G401.6 (cell line): ENCODE data around the gene MAP3K20.
A peak's percentile ranks its signal among the peaks of the same experiment; 100 is the strongest.
"Not testable (repeated sequence)": the region's sequence is repeated elsewhere in the genome, so short reads cannot be mapped to it uniquely, and the experiment has no call there.

Source experiments
- FAIRE-seq: peaks from 2 replicates; lab custom pipeline; 2012; peaks lifted over from hg19 to GRCh38; lab: Jason Lieb, UNC

Gene MAP3K20

DNA sequence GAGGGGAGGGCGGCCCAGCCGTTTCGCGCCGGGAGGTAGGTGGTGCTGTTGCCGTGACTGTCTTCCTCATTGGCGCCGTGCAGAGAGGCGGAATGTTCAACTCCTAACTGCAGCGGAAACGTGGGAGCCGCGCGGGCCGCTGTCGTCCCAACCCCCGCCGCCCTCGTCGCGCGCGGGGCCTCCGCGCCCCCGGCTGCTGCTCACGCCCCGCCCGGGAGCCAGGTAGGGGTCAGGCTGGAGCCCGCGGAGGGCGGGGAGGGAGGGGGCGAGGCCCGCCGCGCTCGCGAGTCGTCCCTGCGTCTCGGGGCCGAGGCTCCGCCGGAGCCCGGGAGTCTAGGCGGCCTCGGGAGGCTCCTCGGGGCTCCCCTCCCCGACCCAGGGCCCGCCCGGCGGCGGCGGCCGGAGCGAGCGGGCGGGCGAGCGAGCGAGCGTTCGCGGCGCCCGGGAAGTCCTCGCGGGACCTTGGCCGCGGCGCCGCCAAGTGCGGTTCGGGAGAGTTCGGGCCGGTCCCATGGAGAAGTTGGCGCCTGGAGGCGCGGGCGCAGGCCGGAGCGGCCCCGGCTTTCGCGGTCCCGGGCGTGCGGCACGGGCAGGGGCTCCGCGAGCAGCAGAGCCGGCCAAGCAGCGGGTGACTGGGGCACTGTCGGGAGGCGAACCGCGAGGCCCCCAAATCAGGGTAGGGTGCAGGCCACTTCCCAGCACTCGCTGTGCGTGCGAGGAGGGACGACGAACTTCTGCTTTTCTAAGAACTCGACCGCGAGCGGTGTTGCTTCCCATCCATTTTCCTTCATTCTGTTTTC is at the start of gene MAP3K20:
Gene MAP3K20, plus strand, starts transcription at position 66 of the 800 bp plus-strand sequence. CDS start 15,186 bp downstream, outside the sequence.
- no peak for FAIRE-seq

DNA sequence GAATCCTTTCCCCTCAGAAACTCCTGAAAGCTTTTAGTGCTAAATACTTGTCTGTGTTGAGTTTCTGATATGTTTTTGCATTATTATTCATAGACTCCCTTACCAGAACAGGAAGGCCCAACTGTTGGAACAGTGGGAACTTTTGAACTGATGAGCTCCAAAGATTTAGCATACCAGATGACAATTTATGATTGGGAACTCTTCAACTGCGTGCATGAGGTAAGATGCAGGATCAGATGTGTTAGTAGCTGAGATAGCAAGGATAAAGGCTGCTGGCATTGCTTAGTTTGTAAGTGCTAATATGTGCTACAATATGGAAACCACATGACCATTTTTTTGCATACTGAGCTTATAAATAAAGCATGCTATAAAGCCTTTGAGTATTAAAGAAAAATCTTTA is 49.2 kb upstream of the MAP3K20 start:
- FAIRE-seq = no peak

DNA sequence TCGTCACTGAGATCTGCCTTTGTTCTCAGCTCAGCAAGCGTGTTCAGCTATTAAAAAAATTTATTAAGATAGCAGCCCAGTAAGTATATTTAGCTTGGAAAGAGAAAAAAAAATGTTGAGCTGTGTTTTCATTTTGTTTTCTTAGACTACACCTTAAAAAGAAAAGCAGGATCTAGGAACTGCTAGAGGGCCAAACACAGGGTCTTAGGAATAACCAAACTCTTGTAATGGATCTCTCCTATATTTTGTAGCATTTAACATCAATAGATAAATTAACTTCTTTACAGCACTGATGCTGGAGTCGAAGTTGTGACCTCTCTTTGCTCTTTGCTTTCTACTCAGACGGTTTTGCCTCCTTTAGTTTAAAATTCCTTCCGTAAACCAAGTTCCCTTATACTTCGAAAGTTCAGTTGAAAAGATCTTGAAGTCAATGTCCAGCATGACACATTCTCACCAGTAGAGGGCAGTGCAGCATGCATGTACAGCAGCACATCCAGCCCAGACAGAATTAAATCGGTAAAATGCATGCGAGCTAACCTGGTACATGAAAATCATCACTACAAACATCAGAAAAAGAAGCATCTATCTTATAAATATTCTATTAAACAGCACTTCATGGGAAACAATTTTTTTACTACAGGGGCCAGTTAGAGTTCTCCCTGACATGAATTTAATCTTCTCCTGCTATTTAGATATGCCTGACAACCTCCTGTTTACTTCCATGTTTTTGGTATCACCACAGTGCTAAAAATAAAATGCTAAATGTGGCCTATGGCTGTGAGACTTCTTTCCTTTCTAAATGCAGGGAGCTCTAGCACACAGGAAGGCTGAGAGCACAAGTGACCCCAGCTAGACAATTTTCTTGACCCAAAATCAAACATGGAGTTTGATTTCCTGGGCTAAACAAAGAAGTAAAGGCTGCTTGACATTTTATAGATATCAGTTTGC is 48.2 kb upstream of the MAP3K20 start:
- FAIRE-seq = peak; percentile 82

DNA sequence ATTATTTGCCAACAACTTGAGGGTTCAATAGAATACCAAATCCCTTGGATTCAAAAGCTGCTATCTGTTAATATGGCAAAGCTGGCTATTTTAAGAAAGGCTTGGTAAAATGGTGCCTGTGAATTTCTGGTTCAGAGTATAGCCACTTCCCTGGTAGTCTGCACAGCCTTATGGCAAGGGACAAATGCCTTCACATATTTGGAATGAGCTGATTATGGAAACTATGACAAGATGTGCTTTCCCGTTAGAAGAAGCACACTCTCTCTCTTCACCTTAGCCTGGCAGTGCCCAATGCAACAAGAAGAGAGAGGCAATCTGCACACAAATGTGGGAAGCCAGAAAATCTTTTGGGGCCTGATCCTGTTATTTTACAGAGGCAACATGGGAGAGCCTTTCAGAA is 47.5 kb upstream of the MAP3K20 start:
- FAIRE-seq = no peak

DNA sequence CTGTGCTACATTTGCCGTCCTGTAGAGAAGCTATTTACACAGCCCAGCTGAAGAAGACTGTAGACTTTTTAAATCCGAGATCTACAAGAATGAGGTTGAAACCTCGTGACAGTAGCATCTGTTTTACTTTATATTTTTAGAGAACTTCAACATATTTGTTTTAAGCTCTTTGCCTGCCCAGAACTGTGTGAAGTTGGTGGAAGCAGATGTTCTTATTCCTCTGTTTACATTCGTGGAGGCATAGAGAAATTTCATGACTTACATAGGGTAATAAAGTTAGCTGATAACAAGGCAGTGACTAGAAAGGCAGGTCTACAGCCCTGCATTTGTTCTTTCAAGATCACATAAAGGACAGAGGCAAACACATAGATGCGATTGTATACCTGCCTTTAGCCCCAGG is 47.0 kb upstream of the MAP3K20 start:
- FAIRE-seq = no peak

- no peak for FAIRE-seq
Observed at GRCh38 chr2:173030561-173031490, 44.8 kb upstream of the MAP3K20 start.

DNA sequence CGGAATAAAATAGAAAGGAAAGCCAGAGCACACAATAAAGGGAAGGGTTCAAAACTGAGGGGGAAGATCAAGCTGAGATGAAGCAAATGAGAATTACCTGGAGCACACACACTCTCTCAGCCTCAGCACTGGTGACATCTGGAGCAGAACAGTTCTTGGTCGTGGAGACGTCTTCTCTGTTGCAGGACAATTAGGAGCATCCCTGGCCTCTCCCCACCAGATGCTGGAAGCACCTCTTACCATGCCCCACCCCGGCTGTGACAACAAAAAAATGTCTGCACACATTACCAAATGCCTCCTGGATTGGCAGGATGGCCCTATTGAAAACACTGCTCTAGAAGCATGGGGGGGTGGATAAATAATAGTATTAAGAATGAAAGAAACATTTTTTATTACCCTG is 43.6 kb upstream of the MAP3K20 start:
- no peak for FAIRE-seq

GRCh38 chr2:173033084-173033483 is 42.6 kb upstream of the MAP3K20 start:
- no peak for FAIRE-seq

- no peak for FAIRE-seq
Observed at GRCh38 chr2:173034143-173034542, 41.5 kb upstream of the MAP3K20 start.

GRCh38 chr2:173037245-173038120 is 38.2 kb upstream of the MAP3K20 start:
- no peak for FAIRE-seq

DNA sequence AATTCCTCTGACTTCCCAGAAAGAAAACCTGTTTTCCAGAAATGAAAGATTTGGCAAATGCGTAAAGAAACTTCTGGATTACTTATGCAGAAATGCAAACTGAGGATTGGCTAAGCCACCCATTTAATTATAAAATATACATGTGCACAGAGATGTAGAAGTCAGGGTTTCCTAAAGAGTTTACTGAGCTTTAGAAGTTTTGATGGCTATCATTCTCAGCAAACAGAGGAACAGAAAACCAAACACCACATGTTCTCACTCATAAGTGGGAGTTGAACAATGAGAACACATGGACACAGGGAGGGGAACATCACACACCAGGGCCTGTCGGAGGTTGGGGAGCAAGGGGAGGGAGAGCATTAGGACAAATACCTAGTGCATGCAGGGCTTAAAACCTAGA is 37.4 kb upstream of the MAP3K20 start:
- FAIRE-seq = not testable (repeated sequence)

GRCh38 chr2:173040729-173041128 is 34.9 kb upstream of the MAP3K20 start:
- no peak for FAIRE-seq

DNA sequence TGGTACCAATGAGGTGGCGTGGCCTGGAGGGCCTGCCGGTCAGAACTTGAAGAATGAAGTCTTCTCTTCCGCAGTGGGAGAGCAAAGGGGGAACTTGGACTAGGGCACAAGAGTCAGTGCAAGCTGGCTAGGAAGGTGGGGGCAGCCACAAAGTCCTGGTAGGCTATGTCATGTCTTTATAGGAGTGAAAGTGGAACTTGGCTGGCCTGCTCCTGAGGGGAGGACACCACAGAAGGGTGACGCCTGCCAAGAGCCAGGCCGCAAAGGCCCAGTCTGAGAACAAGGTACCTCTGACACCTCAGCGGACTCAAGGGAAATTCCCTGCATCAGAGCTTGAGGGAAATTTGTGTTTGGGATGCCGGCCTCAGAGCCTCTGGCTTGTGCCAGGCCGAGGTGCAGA is 32.2 kb upstream of the MAP3K20 start:
- FAIRE-seq = no peak

DNA sequence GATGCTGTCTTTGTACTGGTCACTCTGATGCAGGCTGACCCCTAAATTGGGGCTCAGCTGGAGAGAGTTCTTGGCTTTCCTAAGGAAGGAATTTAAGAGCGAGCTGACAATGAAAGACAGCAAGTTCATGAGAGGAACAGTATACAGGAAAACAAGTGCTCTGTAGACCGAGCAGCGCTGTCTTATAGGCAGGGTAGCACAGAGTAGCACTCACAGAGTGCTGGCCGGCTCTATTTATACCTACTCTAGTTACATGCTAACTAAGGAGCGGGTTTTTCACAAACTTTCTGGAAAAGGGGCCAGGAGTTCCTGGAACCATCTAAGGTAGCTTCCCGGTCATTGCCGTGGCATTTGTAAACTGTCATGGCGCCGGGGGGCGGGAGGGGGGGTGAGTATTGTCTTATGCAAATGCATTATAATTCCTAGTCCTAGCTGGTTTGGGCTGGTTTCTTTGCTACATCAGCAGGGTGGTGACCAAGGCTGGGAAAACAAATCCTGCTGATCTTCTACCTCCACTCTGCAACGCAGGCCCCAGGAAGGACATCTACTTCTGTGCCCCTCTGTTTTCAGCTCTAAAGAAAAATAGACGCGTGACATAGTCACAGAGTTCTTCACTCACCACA is 31.6 kb upstream of the MAP3K20 start:
- FAIRE-seq = no peak

GRCh38 chr2:173044686-173045085 is 31.0 kb upstream of the MAP3K20 start:
- FAIRE-seq = no peak

DNA sequence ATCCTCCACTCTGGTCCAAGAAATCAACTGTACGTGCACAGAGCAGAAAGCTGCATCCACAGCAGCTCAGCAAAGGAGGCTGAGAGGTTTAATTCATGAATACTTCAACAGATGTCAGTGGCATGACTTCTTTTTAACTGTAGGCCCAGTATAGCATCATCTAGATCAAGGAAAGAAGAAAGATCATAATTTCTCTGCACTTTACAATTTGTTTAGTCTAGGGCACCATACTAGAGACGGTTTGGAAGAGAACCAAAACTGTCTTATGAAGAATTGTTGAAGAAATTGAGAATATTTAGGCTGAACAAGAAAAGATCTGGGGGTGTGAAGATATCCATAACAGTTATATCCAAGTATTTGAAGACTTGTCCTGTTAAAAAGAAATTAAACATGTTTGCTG is 30.5 kb upstream of the MAP3K20 start:
- no peak for FAIRE-seq

DNA sequence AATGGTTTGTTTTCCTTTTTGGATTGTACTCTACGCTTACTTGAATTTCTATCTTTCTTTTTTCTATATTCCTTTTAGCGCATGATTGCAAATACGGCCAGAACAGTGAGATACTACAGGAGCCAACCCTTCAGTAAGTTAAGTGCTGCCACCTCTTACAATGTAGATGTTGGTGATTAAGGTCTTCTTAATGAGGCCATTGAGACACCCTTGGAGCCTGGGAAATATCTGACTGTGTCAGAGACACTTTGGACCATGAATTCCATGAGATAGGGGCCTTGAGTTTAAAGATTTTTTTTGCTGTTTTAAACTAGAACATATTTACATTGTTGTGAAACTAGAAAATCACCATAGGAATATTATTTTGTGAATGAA is 27.1 kb upstream of the MAP3K20 start:
- no peak for FAIRE-seq

- FAIRE-seq = no peak
Observed at GRCh38 chr2:173048897-173049661, 26.6 kb upstream of the MAP3K20 start.

DNA sequence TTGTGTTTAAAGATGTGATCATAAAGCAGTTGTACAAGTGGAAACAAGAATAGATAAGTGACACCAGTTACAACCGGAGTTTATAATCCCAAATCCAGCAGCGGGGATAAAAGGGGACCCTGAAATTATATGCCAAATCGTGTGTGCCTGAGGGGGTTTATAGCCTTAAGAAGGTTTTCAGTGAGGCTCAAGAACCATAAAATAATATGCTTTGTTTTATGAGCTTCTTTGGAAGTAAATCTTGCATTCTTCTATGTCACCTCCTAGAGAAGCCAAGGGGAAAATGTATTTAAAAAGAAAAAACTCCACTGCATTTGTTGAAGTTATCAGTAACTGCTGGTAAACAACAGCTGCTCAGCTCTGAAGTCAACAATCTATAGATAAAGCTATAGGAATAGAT is 25.8 kb upstream of the MAP3K20 start:
- FAIRE-seq = no peak

DNA sequence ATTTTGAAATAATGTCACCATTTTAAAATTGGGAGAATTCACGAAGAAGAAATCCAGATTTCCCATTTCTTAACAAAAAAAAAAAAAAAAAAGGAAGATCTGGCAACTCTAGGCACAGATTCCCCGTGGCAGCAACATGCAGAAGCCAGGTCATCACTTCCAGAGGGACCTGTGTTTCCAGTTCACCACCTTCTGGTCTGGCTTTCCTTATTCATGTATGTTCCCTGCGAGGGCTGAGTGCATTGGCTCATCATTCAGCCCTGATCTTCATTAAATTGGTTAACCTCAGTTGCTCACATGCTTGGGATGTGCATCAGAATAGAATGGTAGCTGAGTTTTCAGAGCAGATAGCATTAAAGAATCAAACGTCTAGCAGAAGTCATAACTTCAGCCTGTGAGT is 25.0 kb upstream of the MAP3K20 start:
- no peak for FAIRE-seq
